GM12878 (cell line): Measurements from ENCODE around the gene FAM234B. TPM values are rescaled to one million over a fixed set of nuclear protein-coding genes. Genes with fewer than 3 reads are reported as not detected.

Source experiments
- ATAC-seq: fragments of 200-7000 bp; cut with Tn5 transposase; 3 replicates; pipeline ENCODE4 v1.9.1; 2020; ENCODE audit warnings: mild to moderate bottlenecking, moderate library complexity
- BruUV-seq: library from RNA; stranded (reverse); fragments of 400-500 nt; replicated peaks from 2 replicates; lab custom pipeline; 2021; lab: Mats Ljungman, UMichigan
- CTCF ChIA-PET: fragments of 300-600 bp; sonication (Branson Sonifier 250); formaldehyde crosslinking; extraction: SDS; loops from one replicate; lab custom pipeline; 2021; ENCODE audit warnings: inconsistent platforms; lab: Yijun Ruan, JAX
- POLR2A ChIA-PET: fragments of 350-600 bp; formaldehyde crosslinking; extraction: SDS; loops from one replicate; lab custom pipeline; 2021; ENCODE audit warnings: inconsistent platforms; lab: Charles Lee
- RAD21 ChIA-PET: fragments of 300-600 bp; sonication (Branson Sonifier 250); formaldehyde crosslinking; loops from one replicate; lab custom pipeline; 2023; ENCODE audit warnings: antibody characterized with exemption; ENCODE audit not compliant: unreplicated experiment; lab: Charles Lee
- SMC1A ChIA-PET: fragments of 300-600 bp; sonication (Branson Sonifier 250); formaldehyde crosslinking; loops from one replicate; lab custom pipeline; 2023; ENCODE audit not compliant: unreplicated experiment, uncharacterized antibody; lab: Charles Lee
- DNase-seq: peaks from one replicate; pipeline ENCODE4 v3.0.0-alpha.2; 2011; ENCODE audit warnings: low read depth, low spot score
- FAIRE-seq: peaks from 3 replicates; lab custom pipeline; 2011; peaks lifted over from hg19 to GRCh38; lab: Jason Lieb, UNC
- H2AFZ ChIP-seq: 2 replicates; pipeline ENCODE4 v1.6.0; 2011; ENCODE audit warnings: low read depth, low read length, control low read depth; ENCODE audit not compliant: control insufficient read depth
- H3K27ac ChIP-seq: 2 replicates; pipeline ENCODE4 v1.5.1; 2011; ENCODE audit warnings: control low read depth; ENCODE audit not compliant: control insufficient read depth, insufficient read depth
- H3K27me3 ChIP-seq, 2 experiments: replicated peaks in 1 of 2; 2 replicates each; pipeline versions ENCODE4 v1.6.0 to v1.6.1; 2011; ENCODE audit warnings: low read length in 1 of 2; ENCODE audit not compliant: control insufficient read depth in 2 of 2, insufficient read depth in 2 of 2
- H3K36me3 ChIP-seq, 2 experiments: 2 replicates each; pipeline ENCODE4 v1.5.1; 2011; ENCODE audit warnings: low read length in 1 of 2; ENCODE audit not compliant: control insufficient read depth in 2 of 2, insufficient read depth in 2 of 2
- H3K4me1 ChIP-seq: 2 replicates; pipeline ENCODE4 v1.6.1; 2011; ENCODE audit warnings: mild to moderate bottlenecking, low read length, moderate library complexity, mixed read lengths; ENCODE audit not compliant: control insufficient read depth, insufficient read depth
- H3K4me2 ChIP-seq: 2 replicates; pipeline ENCODE4 v1.6.0; 2011; ENCODE audit warnings: control low read depth; ENCODE audit not compliant: control insufficient read depth, insufficient read depth
- H3K4me3 ChIP-seq: fragments of 200-600 bp; sonication (generic); 2 replicates; pipeline ENCODE4 v1.5.1; 2016
- H3K79me2 ChIP-seq: 2 replicates; pipeline ENCODE4 v1.6.0; 2011; ENCODE audit warnings: low read length; ENCODE audit not compliant: control insufficient read depth, insufficient read depth
- H3K9ac ChIP-seq: 2 replicates; pipeline ENCODE4 v1.8.0; 2011; ENCODE audit warnings: low read length, control low read depth, mixed read lengths; ENCODE audit not compliant: control insufficient read depth, insufficient read depth
- H3K9me3 ChIP-seq: replicated peaks from 3 replicates; pipeline ENCODE4 v1.5.1; 2011; ENCODE audit warnings: mild to moderate bottlenecking, low read length; ENCODE audit not compliant: control insufficient read depth, insufficient read depth
- H4K20me1 ChIP-seq: 2 replicates; pipeline ENCODE4 v1.6.0; 2011; ENCODE audit not compliant: control insufficient read depth, insufficient read depth
- BACH1 ChIP-seq: fragments of 450-650 bp; IDR thresholded peaks from 2 replicates; pipeline ENCODE4 v1.6.1; 2017; ENCODE audit warnings: mild to moderate bottlenecking, borderline replicate concordance
- HDAC6 ChIP-seq: fragments of 200-600 bp; sonication (generic); IDR thresholded peaks from one replicate; pipeline ENCODE4 v1.8.0; 2017; ENCODE audit warnings: antibody characterized with exemption; ENCODE audit not compliant: unreplicated experiment
- IKZF2 ChIP-seq, 2 experiments: fragments of 450-650 bp; IDR thresholded peaks; 2 replicates each; pipeline ENCODE4 v1.6.1; 2017; ENCODE audit warnings: mild to moderate bottlenecking in 2 of 2, moderate library complexity in 2 of 2
- JUNB ChIP-seq: IDR thresholded peaks from 2 replicates; pipeline ENCODE4 v1.6.1; 2016; ENCODE audit warnings: antibody characterized with exemption, mild to moderate bottlenecking
- NRF1 ChIP-seq: conservative IDR thresholded peaks from 2 replicates; pipeline ENCODE4 v1.6.1; 2011; ENCODE audit warnings: mild to moderate bottlenecking, low read depth, low read length, improper control_type of control experiment
- PBX3 ChIP-seq: IDR thresholded peaks from 2 replicates; pipeline ENCODE4 v1.6.1; 2011; ENCODE audit warnings: mild to moderate bottlenecking, low read depth, low read length, moderate library complexity; ENCODE audit not compliant: insufficient replicate concordance
- POLR2A ChIP-seq: IDR thresholded peaks from 2 replicates; pipeline ENCODE4 v1.6.1; 2011; ENCODE audit warnings: low read depth, mild to moderate bottlenecking, low read length
- SIN3A ChIP-seq: IDR thresholded peaks from 2 replicates; pipeline ENCODE4 v1.6.1; 2012; ENCODE audit warnings: low read depth, low read length, improper control_type of control experiment
- SIX5 ChIP-seq: IDR thresholded peaks from 2 replicates; pipeline ENCODE4 v1.6.1; 2011; ENCODE audit warnings: mild to moderate bottlenecking, low read depth, low read length, moderate library complexity; ENCODE audit not compliant: severe bottlenecking
- SMAD1 ChIP-seq: fragments of 450-650 bp; IDR thresholded peaks from 2 replicates; pipeline ENCODE4 v1.6.1; 2018; ENCODE audit warnings: mild to moderate bottlenecking, low read depth; ENCODE audit not compliant: partially characterized antibody
- SUZ12 ChIP-seq: fragments of 200-600 bp; sonication (generic); IDR thresholded peaks from one replicate; pipeline ENCODE4 v1.6.1; 2018; ENCODE audit warnings: antibody characterized with exemption, mild to moderate bottlenecking; ENCODE audit not compliant: unreplicated experiment
- TCF12 ChIP-seq: IDR thresholded peaks from 2 replicates; pipeline ENCODE4 v1.6.1; 2011; ENCODE audit warnings: low read depth, mild to moderate bottlenecking, low read length
- WGBS: methylation state at CpG from one replicate; pipeline ENCODE4 v1.1.6; 2016; ENCODE audit warnings: low lambda C conversion rate; ENCODE audit not compliant: insufficient replicate concordance, insufficient coverage; ENCODE audit errors: missing lambda C conversion rate; 5-methylcytosine and 5-hydroxymethylcytosine counted together
- in situ Hi-C: fragments of 300-500 bp; cut with MboI; formaldehyde crosslinking; loops from 9 replicates; pipeline ENCODE4 v1.14.3; 2018; ENCODE audit warnings: mixed read lengths
- intact Hi-C: fragments of 100-400 bp; cut with micrococcal nuclease; formaldehyde crosslinking; loops from one replicate; pipeline ENCODE4 v1.14.2; 2022; ENCODE audit not compliant: unreplicated experiment
- polyA plus RNA-seq, 11 experiments: library from polyadenylated mRNA; depleted of rRNA in 4 of 11; unstranded in 6 of 11; stranded (reverse) in 5 of 11; fragments of >200 nt; fragmentation: Nextera tagmentation in 4 of 11; fragmentation: Illumina TruSeq in 1 of 11; extraction: Ambion mirVana in 4 of 11; extraction: Trizol in 1 of 11; gene quantifications; 1 replicate in 1 of 11; 2 replicates in 10 of 11; pipeline versions ENCODE4 v1.2.1 to v1.2.3, GENCODE V29; 2011 to 2016; ENCODE audit warnings: inconsistent platforms in 2 of 11, missing spikeins in 2 of 11, low read depth in 1 of 11
- total RNA-seq, 4 experiments: library from RNA; depleted of rRNA in 3 of 4; stranded (reverse); fragments of >200 nt in 3 of 4; fragmentation: Illumina TruSeq in 1 of 4; extraction: Trizol in 1 of 4; gene quantifications; 2 replicates each; pipeline versions ENCODE4 v1.2.1 to v1.2.3, GENCODE V29; 2013 to 2021
- TF ChIP-seq, protein P1 (sequence below): fragments of 150-350 bp; IDR thresholded peaks from 2 replicates; pipeline ENCODE4 v1.6.1; 2014; ENCODE audit warnings: mild to moderate bottlenecking, low read depth, low read length

Gene FAM234B
- total and polyA plus RNA-seq, 10 of the 15 experiments (the other 5 are each of a cell fraction or from before 2014, with no cell fraction given): 0.09 to 2.8 (median 0.18) TPM

GRCh38 chr12:12999959-13000615, 44.1 kb upstream of the FAM234B start, which contains the start of gene HEBP1:
HEBP1 (minus strand) TSS chr12:13000265; CDS start chr12:13000114, 151 bp downstream.
- BruUV-seq: no TSS peak
- CTCF ChIA-PET: no interaction called here
- Histone ChIP-seq H3K4me3 (peak within 1 kb of the TSS; percentile 54; the same call in 1 of the 2 replicates), H3K9ac (no peak within 1 kb of the TSS), H3K9me3 (no peaks in the 10 kb centered on the region; the same call in 2 of the 3 replicates), H3K27me3 (peaks cover 12% of the 10 kb centered on the region in 2 experiments), H2AFZ (peak within 1 kb of the TSS; percentile 59), H4K20me1 (no peaks in the 10 kb centered on the region; the same call in 1 of the 2 replicates), H3K79me2 (no peaks in the 10 kb centered on the region), H3K4me2 (peak within 1 kb of the TSS; percentile 88)
- RAD21 ChIA-PET: no interaction called here
- POLR2A ChIA-PET: no interaction called here
- ATAC-seq: peak; percentile 97
- WGBS: 6% methylated on average over 36 of the region's 69 CpGs
- FAIRE-seq: peak; percentile 31
- intact Hi-C loops: no loop called here
- TF ChIP-seq TCF12: peak; percentile 41; the same call in 1 of the 2 replicates
- peak; percentile 29 for TF ChIP-seq SUZ12
- TF ChIP-seq POLR2A: peak; percentile 52; the same call in 1 of the 2 replicates
- no peak for TF ChIP-seq BACH1
- TF ChIP-seq, all 136 proteins: peak for 3
- peak; percentile 16 for DNase-seq
- H3K4me1 ChIP-seq: peaks cover 8% of the 10 kb centered on the region
- SMC1A ChIA-PET: no interaction called here
- H3K36me3 ChIP-seq: no peaks in the 10 kb centered on the region
- in situ Hi-C loops: no loop called here
- H3K27ac ChIP-seq: no peak within 1 kb of the TSS

- SMC1A ChIA-PET: no interaction called here
- RAD21 ChIA-PET: no interaction called here
- TF ChIP-seq SIX5 (no peak), SIN3A (no peak), HDAC6 (no peak), IKZF2 (IDR thresholded peaks at IDR 0.05) (no peak), SMAD1 (no peak), PBX3 (no peak), NRF1 (no peak), JUNB (no peak)
- TF ChIP-seq, protein P1, sequence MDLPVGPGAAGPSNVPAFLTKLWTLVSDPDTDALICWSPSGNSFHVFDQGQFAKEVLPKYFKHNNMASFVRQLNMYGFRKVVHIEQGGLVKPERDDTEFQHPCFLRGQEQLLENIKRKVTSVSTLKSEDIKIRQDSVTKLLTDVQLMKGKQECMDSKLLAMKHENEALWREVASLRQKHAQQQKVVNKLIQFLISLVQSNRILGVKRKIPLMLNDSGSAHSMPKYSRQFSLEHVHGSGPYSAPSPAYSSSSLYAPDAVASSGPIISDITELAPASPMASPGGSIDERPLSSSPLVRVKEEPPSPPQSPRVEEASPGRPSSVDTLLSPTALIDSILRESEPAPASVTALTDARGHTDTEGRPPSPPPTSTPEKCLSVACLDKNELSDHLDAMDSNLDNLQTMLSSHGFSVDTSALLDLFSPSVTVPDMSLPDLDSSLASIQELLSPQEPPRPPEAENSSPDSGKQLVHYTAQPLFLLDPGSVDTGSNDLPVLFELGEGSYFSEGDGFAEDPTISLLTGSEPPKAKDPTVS: no peak
Measured at GRCh38 chr12:13000616-13000924, 43.6 kb upstream of the FAM234B start.

More at GRCh38 chr12:13000616-13000924, 43.6 kb upstream of the FAM234B start:
- H3K9me3 ChIP-seq: no peaks in the 10 kb centered on the region; the same call in 2 of the 3 replicates
- no peaks in the 10 kb centered on the region; the same call in 1 of the 2 replicates for H4K20me1 ChIP-seq
- ATAC-seq (peak; percentile 44), DNase-seq (no peak), FAIRE-seq (no peak)
- no peak overlapping the region for H3K9ac ChIP-seq
- intact Hi-C loops (no loop called here), in situ Hi-C loops (no loop called here)
- ChIA-PET POLR2A (no interaction called here), CTCF (interaction anchor here (0.6 kb wide), 1 partner anchor 114 kb away, joined by 3 read pairs; no protein-coding TSS in a partner anchor)
- no TSS peak for BruUV-seq
- peaks cover 12% of the 10 kb centered on the region in 2 experiments for H3K27me3 ChIP-seq
- peak overlapping the region; percentile 88 for H3K4me2 ChIP-seq
- no peaks in the 10 kb centered on the region for H3K79me2 ChIP-seq
- no peaks in the 10 kb centered on the region for H3K36me3 ChIP-seq
- H3K27ac ChIP-seq: no peak overlapping the region
- 8% methylated on average over 13 of the region's 16 CpGs for WGBS
- H3K4me1 ChIP-seq: peaks cover 8% of the 10 kb centered on the region
- peak overlapping the region; percentile 45; the same call in 1 of the 2 replicates for H3K4me3 ChIP-seq
- peak overlapping the region; percentile 51 for H2AFZ ChIP-seq
